NT2/D1 (cell line): Measurements from ENCODE around the gene TMEM9B.

ENCODE experiments used
- SUZ12 ChIP-seq: IDR thresholded peaks from 2 replicates; pipeline ENCODE4 v1.6.1; 2011; ENCODE audit not compliant: insufficient read length, insufficient read depth; ENCODE audit errors: extremely low read depth
- YY1 ChIP-seq: IDR thresholded peaks from 2 replicates; pipeline ENCODE4 v1.6.1; 2011; ENCODE audit not compliant: insufficient read length, insufficient read depth

DNA sequence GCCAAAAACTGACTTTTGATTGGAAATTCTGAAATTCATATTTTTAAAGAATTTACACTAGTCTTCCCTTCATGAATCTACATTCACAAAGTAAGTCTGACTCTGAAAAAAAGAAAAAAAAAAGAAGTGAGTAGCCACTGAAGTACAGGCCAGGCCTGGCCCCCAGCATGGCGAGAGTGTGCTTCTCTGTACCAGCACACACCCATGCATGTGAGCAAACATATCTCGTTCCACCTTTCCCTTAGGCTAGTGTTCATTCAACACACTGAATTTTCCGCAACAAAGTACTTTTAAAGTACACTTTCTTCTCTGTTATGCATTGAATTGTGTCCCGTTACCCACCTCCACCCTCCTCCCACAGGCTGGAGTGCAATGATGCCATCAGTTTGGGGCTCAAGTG is 36.0 kb downstream of the TMEM9B start:
- TF ChIP-seq SUZ12 (no peak), YY1 (no peak)
